Thyroid gland (tissue), 4 donors: Measurements from ENCODE around the gene IQCE.

ENCODE experiments used
- CTCF ChIP-seq, 6 experiments: fragments of 200-600 bp in 3 of 6; fragments of 450-650 bp in 3 of 6; sonication (generic) in 3 of 6; IDR thresholded peaks; one replicate each; pipeline ENCODE4 v1.5.1; 2016 to 2019; ENCODE audit warnings: antibody characterized with exemption in 6 of 6, mild to moderate bottlenecking in 2 of 6, inconsistent platforms in 1 of 6, moderate library complexity in 1 of 6
- POLR2A ChIP-seq, 2 donors: fragments of 450-650 bp; IDR thresholded peaks; one replicate each; pipeline ENCODE4 v1.6.1; 2017; ENCODE audit warnings: antibody characterized with exemption in 2 of 2, mild to moderate bottlenecking in 2 of 2, moderate library complexity in 1 of 2

GRCh38 chr7:2613098-2613930, 54.5 kb downstream of the IQCE start:
- TF ChIP-seq POLR2A (IDR thresholded peaks at IDR 0.05) (no peak), CTCF (IDR thresholded peaks at IDR 0.05) (no peak)
